RWPE1 (cell line): Measurements from ENCODE around the gene MTFP1.
"Not testable (repeated sequence)": the region's sequence is repeated elsewhere in the genome, so short reads cannot be mapped to it uniquely, and the experiment has no call there.

Source experiments
- CTCF ChIA-PET: fragments of 350-600 bp; sonication (Branson Sonifier 250); formaldehyde crosslinking; extraction: SDS; loops from one replicate; lab custom pipeline; 2021; lab: Yijun Ruan, JAX
- POLR2A ChIA-PET: fragments of 400-600 bp; formaldehyde crosslinking; extraction: SDS; loops from one replicate; lab custom pipeline; 2020; ENCODE audit warnings: antibody characterized with exemption; ENCODE audit not compliant: low non-redundant PET; lab: Yijun Ruan, JAX
- DNase-seq: peaks from one replicate; pipeline ENCODE4 v3.0.0; 2012; ENCODE audit warnings: low spot score
- H3K27ac ChIP-seq: fragments of 450-650 bp; 2 replicates; pipeline ENCODE4 v1.5.1; 2017
- TF ChIP-seq, protein P1 (sequence below): fragments of 450-650 bp; conservative IDR thresholded peaks from 2 replicates; pipeline ENCODE4 v1.5.1; 2017; ENCODE audit warnings: low read depth, mild to moderate bottlenecking

Gene MTFP1

DNA sequence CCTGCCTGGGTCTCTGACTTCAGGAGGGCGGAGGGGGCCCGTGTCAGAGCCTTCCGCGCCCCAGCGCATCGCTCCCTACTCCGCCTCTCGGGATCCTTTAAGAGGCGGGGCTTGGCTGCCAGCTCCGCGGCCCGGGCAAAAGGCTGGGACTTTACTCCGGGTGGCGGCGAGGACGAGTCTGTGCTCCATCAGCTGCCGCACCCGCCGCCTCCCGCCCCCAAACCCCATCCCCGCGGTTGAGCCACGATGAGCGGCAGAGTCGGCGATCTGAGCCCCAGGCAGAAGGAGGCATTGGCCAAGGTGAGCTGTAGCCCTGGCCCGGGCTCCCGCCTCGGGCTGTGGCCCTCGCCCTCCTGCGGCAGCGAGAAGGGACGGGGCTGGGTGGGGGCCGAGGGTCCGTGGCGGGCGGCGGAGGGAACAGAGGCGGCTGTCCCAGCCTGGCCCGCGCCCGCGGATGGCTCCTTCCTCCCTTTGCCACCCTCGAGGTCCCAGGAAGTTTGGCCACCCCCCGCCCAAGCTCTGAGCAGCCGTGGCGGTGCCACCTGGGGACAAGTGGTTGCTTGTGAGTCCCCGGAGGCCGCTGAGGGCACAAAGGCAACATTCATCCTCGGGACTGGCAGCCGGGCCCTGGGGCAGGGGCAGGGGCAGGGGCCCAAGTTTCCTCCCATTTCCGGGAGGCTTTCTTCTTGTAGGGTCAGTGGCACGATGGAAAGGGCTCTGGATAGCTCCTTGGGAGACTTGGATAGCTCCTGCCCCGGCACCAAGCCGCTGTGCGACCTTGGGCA is 28.5 kb upstream of the MTFP1 start, which contains the start of gene SEC14L2:
Gene SEC14L2 (plus strand): TSS at position 148 of the 785 bp plus-strand sequence. CDS start 99 bp downstream, at position 247.
- ChIA-PET CTCF (interaction anchor here (1.5 to 1.6 kb wide), 2 partner anchors 10 to 109 kb away, joined by 4 to 6 read pairs; partner anchors contain the start of genes CASTOR1 and RNF215), POLR2A (interaction anchor here (0.6 to 1.0 kb wide), 2 partner anchors 18 to 27 kb away, joined by 3 to 6 read pairs; no protein-coding TSS in a partner anchor)
- H3K27ac ChIP-seq, result peak within 1 kb of the TSS; percentile 82
- TF ChIP-seq, protein P1, sequence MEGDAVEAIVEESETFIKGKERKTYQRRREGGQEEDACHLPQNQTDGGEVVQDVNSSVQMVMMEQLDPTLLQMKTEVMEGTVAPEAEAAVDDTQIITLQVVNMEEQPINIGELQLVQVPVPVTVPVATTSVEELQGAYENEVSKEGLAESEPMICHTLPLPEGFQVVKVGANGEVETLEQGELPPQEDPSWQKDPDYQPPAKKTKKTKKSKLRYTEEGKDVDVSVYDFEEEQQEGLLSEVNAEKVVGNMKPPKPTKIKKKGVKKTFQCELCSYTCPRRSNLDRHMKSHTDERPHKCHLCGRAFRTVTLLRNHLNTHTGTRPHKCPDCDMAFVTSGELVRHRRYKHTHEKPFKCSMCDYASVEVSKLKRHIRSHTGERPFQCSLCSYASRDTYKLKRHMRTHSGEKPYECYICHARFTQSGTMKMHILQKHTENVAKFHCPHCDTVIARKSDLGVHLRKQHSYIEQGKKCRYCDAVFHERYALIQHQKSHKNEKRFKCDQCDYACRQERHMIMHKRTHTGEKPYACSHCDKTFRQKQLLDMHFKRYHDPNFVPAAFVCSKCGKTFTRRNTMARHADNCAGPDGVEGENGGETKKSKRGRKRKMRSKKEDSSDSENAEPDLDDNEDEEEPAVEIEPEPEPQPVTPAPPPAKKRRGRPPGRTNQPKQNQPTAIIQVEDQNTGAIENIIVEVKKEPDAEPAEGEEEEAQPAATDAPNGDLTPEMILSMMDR, result no peak
- DNase-seq, result peak; percentile 53

GRCh38 chr22:30397656-30398635 is 27.6 kb upstream of the MTFP1 start:
- peak overlapping the region; percentile 82 for H3K27ac ChIP-seq
- CTCF ChIA-PET, result interaction anchor here (0.5 to 1.6 kb wide), 2 partner anchors 109 to 135 kb away, joined by 4 to 5 read pairs; partner anchors contain the start of gene CASTOR1
- TF ChIP-seq, protein P1, result no peak
- no peak for DNase-seq
- POLR2A ChIA-PET, result interaction anchor here (0.6 kb wide), 1 partner anchor 17 kb away, joined by 3 read pairs; no protein-coding TSS in a partner anchor

DNA sequence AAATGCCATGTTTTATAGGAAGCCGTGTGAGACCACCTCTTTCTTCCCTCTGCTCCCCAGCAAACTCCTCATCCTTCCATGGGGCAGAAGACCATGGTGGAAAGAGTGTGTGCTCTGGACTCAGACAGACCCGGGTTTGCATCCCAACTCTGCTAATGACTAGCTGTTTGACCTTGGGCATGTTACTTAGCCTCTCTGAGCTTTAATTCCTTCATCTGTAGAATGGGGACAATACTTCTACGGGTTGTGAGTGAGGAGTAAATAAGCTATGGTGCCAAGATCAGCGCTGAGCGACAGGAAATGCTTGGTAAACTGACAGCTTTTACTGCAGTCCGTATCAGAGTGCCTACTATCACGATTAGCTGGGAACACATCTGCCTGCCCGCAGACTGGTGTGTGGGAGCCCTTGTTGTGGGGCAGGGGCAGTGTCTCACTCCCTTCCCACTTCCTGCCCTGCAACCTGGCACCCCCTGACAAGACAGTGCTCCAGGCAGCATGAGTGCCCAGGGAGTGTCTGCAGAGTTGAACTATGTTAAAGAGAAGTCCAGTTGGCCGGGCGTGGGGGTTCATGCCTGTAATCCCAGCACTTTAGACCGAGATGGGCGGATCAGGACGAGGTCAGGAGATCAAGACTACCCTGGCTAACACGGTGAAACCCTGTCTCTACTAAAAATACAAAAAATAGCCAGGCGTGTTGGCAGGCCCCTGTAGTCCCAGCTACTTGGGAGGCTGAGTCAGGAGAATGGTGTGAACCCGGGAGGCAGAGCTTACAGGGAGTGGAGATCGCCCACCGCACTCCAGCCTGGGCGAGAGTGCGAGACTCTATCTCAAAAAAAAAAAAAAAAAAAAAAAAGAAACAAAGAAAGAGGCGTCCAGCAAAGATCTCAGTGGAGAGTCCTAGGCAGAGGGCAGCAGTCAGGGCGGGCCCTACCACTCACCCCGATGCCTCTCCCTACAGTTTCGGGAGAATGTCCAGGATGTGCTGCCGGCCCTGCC is 26.6 kb upstream of the MTFP1 start:
- H3K27ac ChIP-seq, result peak overlapping the region; percentile 82
- ChIA-PET CTCF (no interaction called here), POLR2A (no interaction called here)
- TF ChIP-seq, protein P1, result no peak
- DNase-seq, result no peak

DNA sequence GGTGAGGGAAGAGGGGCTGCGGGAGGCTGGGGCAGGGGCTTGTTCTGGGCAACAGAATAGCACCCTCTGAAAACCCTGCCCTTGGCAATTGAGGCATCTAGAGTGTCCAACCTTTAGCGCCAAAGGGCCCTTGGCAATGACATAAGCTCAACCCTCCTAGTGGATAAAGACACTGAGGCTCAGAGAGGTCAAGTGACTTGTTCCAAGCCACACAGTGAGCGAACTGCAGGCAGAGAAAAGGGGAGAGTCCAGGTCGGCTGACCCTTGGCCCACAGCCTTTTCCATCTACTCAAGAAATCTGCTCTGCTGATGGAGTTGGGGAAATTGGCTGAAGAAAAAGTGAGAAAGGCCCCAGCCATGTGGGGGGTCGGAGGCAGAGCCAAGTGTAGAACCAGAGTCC is 25.9 kb upstream of the MTFP1 start:
- DNase-seq, result no peak
- H3K27ac ChIP-seq, result peak overlapping the region; percentile 82
- POLR2A ChIA-PET, result no interaction called here
- CTCF ChIA-PET, result no interaction called here
- TF ChIP-seq, protein P1, result no peak

DNA sequence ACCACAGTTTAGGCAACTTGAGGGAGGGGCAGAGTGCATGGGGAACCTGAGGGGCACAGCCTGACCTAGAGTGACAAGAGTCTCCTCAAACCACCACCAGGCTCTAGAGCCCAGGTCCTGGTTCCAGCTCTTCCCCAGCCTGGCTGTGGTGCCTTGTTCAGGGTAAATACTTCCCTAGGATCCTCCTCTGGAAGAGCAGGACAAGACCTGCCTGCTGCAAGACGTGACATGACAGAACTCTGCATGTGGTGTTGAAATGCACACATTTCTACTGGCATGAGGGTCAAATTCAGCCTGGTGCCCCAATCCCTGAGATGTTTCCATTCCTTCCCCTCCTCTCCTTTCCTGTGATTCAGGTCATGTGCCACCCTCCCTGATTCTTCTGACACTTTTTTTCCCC is 25.4 kb upstream of the MTFP1 start:
- peak; percentile 66 for DNase-seq
- ChIA-PET POLR2A (no interaction called here), CTCF (no interaction called here)
- TF ChIP-seq, protein P1, result no peak
- peak overlapping the region; percentile 82 for H3K27ac ChIP-seq

GRCh38 chr22:30401024-30401423 is 24.5 kb upstream of the MTFP1 start:
- DNase-seq, CTCF ChIA-PET, POLR2A ChIA-PET: not testable (repeated sequence)
- peak overlapping the region; percentile 59; the same call in 1 of the 2 replicates for H3K27ac ChIP-seq
